Kidney capillary endothelial cell (primary cell): Measurements from ENCODE around the gene C3orf70.
A peak's percentile ranks its signal among the peaks of the same experiment; 100 is the strongest.

Experiments
- DNase-seq: peaks from one replicate; pipeline ENCODE4 v3.0.0-alpha.2; 2018; ENCODE audit warnings: low spot score

The C3orf70 gene

GRCh38 chr3:185087419-185087818 is 65.4 kb downstream of the C3orf70 start:
- no peak for DNase-seq

- no peak for DNase-seq
Observed at GRCh38 chr3:185084901-185085300, 68.0 kb downstream of the C3orf70 start.

GRCh38 chr3:185084402-185084801 is 68.5 kb downstream of the C3orf70 start:
- no peak for DNase-seq

GRCh38 chr3:185082829-185083228 is 70.0 kb downstream of the C3orf70 start:
- DNase-seq, result no peak

- DNase-seq, result no peak
Observed at GRCh38 chr3:185082149-185082548, 70.7 kb downstream of the C3orf70 start.

DNA sequence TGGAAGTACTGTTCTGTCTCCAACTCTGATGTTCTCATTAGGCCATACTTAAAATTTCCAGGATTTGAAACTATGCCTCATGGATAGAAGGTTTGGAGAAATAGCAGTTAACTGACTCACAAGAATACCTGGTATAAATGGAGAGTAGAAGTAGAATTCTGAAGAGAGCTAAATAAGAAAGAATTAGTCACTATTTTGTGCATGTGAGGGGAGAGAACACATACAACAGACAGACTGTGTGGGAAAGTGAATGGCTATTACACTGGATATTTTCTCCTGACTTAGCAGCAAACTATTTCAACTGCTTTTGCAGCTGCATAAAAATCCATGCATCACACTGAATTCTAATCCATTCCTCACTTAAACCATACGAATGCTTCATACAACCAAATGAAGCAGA is 71.3 kb downstream of the C3orf70 start:
- no peak for DNase-seq

- DNase-seq, result no peak
Observed at GRCh38 chr3:185079625-185080024, 73.2 kb downstream of the C3orf70 start.

DNA sequence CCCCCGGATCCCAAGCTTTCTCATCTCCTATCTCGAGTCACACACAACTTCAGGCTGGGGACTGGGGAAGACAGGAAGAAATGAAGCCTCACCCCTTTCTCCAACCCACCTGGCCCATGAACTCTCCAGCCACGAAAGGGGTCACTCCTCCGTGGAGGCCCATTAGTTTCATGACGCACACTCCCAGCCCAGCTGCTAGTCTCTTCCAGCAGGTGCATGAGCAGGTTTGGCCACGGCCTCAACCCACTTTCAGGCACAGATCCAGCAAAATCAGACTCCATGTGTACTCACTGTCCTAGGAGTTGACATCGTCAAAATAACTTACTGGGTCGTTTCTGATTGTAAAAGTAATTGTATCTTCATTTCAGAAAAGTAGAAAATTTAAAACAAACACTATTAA is 76.6 kb downstream of the C3orf70 start:
- no peak for DNase-seq

DNA sequence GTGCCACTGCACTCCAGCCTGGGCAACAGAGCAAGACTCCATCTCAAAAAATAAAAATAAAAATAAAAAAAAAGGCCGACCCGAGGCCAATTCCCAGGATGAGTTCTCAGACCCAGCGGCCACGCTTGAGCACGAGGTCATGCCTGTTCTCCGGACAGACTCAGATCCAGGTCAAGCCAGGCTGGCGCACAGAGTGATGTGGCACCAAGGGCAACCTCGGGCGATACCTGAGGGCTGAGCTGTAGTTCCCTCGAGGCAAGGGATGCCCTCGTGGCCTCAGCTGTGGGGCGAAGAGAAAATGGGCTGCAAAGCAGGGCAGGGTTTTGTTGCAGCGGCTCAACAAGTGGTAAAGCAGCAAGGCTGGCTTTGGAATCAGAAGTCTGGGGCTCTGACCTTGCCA is 77.3 kb downstream of the C3orf70 start:
- DNase-seq, result no peak

GRCh38 chr3:185071287-185071800 is 81.5 kb downstream of the C3orf70 start:
- DNase-seq, result no peak

GRCh38 chr3:185070491-185071286 is 82.2 kb downstream of the C3orf70 start:
- DNase-seq, result peak; percentile 30

DNA sequence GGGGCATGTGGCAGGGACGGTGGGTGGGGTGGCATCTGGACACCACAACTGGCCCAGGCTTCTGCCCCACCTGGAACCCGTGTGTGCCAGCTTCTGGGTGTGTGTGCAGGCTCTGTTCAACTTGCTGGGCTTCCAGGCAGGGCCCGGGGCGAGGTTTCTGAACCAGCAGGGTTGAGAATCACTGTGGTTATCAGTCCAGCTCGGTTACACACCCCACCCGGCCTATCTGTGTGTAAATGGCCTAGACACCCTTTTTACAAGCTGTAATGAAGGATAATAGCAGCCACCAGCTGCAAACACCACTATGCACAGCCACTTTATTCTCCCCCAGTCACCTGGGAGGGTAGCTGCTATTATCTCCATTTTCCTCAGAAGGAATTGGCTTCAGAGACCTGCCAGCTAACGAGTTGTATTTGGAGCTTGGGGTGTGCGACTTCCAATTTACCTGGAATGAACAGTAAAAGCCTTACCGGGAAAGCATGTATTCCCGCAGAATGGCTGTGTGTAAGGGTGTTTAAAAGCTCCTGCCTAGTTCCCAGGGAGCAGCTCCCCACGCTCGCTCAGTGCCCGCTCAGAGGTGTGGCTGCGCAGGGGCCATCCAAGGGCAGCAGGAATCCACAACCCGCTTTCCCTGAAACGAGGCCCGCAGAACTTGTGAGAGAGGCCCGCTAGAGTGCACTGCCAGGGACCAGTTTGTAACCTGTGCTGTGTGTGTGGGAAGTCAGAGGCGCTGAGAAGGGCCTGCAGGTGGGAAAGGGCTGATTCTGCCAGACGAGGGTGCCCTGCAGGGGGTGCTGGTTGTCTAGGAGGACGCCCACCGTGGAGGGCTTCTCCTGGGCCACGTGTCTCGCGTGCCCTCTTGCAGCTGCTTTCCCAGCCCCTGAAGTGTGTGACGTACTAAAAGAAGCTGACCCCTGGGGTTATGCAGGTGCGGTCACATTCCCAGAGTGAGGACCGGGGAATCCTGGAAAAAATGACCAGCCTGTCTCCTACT is 83.5 kb downstream of the C3orf70 start:
- no peak for DNase-seq

DNA sequence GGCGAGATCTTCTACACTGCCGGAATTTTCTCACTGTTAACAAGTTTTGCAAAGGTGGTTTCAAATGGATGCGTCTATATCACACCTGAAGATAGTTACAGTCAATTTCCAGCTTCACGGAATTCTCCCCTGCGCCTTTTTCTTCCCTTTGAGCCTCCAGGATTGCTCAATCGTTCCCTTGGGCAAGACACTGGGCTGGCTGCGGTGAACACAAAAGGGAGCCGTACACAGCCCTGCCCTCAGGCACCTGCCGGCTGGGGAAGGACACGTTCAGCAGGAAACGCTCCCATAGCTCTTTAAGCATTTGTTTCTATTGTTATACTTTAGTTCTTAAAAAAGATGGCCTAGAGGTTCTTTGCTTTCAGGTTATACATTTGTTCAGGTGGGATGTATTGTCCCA is 85.7 kb downstream of the C3orf70 start:
- DNase-seq, result no peak

DNA sequence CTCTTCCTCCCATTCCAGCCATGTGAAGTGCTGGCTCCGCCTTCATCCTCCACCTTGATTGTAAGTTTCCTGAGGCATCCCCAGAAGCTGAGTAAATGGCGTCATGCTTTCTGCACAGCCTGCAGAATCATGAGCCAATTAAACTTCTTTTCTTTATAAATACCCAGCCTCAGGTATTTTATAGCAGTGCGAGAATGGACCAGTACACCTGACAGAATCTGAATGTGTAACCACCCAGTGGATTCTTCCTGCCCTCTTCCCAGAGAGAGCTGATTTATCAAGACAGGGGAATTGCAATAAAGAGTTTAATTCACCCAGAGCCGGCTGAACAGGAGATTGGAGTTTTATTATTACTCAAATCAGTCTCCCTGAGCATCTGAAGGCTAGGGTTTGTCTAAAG is 86.6 kb downstream of the C3orf70 start:
- DNase-seq, result no peak

GRCh38 chr3:185065059-185065458 is 87.8 kb downstream of the C3orf70 start:
- no peak for DNase-seq

GRCh38 chr3:185063431-185063830 is 89.4 kb downstream of the C3orf70 start:
- no peak for DNase-seq

GRCh38 chr3:185062191-185062590 is 90.7 kb downstream of the C3orf70 start:
- DNase-seq, result no peak

DNA sequence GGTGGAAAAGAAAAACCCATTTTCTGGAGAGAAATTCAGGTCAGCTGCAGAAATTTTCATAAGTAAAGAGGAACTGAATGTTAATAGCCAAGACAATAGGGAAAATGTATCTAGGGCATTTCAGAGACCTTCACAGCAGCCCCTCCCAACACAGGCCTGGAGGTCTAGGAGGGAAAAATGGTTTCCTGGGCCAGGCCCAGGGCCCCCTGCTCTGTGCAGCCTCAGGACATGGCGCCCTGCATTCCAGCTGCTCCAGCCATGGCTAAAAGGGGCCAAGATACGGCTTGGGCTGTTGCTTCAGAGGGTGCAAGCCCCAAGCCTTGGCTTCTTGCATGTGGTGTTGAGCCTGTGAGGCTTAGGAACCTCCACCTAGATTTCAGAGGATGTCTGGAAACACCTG is 92.2 kb downstream of the C3orf70 start:
- no peak for DNase-seq

- DNase-seq, result no peak
Observed at GRCh38 chr3:185059766-185060165, 93.1 kb downstream of the C3orf70 start.

GRCh38 chr3:185058796-185059195 is 94.1 kb downstream of the C3orf70 start:
- no peak for DNase-seq

DNA sequence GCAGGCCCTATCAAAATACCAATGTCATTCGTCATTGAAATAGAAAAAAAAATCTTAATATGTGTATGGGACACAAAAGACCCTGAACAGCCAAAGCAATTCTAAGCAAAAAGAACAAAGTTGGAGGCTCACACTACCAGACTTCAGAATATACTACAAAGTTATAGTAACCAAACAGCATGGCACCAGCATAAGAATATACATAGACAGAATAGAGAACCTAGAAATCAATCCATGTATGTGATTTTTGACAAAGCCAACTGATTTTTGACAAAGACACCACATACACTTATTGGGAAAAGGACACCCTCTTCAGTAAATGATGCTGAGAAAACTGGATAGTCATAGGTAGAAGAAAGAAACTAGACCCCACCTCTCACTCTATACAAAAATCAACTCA is 95.0 kb downstream of the C3orf70 start:
- no peak for DNase-seq

GRCh38 chr3:185056908-185057307 is 96.0 kb downstream of the C3orf70 start:
- no peak for DNase-seq

GRCh38 chr3:185052631-185053030 is 100.2 kb downstream of the C3orf70 start:
- DNase-seq, result no peak
